HG03521 (cell line): ENCODE measurements around the gene MRPL14.

Experiments used
- ATAC-seq: cut with Tn5 transposase; IDR thresholded peaks from one replicate; pipeline ENCODE4 v1.9.1; 2021; ENCODE audit warnings: mild to moderate bottlenecking, moderate library complexity; ENCODE audit not compliant: unreplicated experiment

The MRPL14 gene

GRCh38 chr6:44081753-44082152 is 45.5 kb downstream of the MRPL14 start:
- no peak for ATAC-seq

- ATAC-seq: no peak
These were observed 46.4 kb downstream of the MRPL14 start for GRCh38 chr6:44080561-44081521.

- ATAC-seq: no peak
These were observed 47.6 kb downstream of the MRPL14 start for GRCh38 chr6:44079672-44080071.

- no peak for ATAC-seq
These were observed 48.2 kb downstream of the MRPL14 start for GRCh38 chr6:44078827-44079671.

- ATAC-seq: no peak
These were observed 48.9 kb downstream of the MRPL14 start for GRCh38 chr6:44078219-44078826.

GRCh38 chr6:44077214-44077946 is 49.9 kb downstream of the MRPL14 start:
- no peak for ATAC-seq

GRCh38 chr6:44076356-44077213 is 50.7 kb downstream of the MRPL14 start:
- no peak for ATAC-seq

GRCh38 chr6:44075647-44076355 is 51.5 kb downstream of the MRPL14 start:
- no peak for ATAC-seq

- ATAC-seq: no peak
These were observed 52.2 kb downstream of the MRPL14 start for GRCh38 chr6:44074813-44075646.

- no peak for ATAC-seq
These were observed 52.8 kb downstream of the MRPL14 start for GRCh38 chr6:44074439-44074812.

- no peak for ATAC-seq
These were observed 53.4 kb downstream of the MRPL14 start for GRCh38 chr6:44073612-44074438.

GRCh38 chr6:44072959-44073611 is 54.2 kb downstream of the MRPL14 start:
- peak; percentile 53 for ATAC-seq

GRCh38 chr6:44072452-44072958 is 54.7 kb downstream of the MRPL14 start:
- ATAC-seq: no peak

- no peak for ATAC-seq
These were observed 55.4 kb downstream of the MRPL14 start for GRCh38 chr6:44071670-44072451.

GRCh38 chr6:44068607-44069296 is 58.5 kb downstream of the MRPL14 start:
- no peak for ATAC-seq
